PC-9 (cell line): Measurements from ENCODE around the gene SLC6A9. TPM values are rescaled to one million over a fixed set of nuclear protein-coding genes. Genes with fewer than 3 reads are reported as not detected.

Experiments
- BruUV-seq: library from RNA; stranded (reverse); fragments of 400-500 nt; replicated peaks from 2 replicates; lab custom pipeline; 2021; lab: Mats Ljungman, UMichigan
- CTCF ChIA-PET: fragments of 300-600 bp; sonication (Branson Sonifier 250); formaldehyde crosslinking; loops from one replicate; lab custom pipeline; 2022; ENCODE audit warnings: antibody characterized with exemption; lab: Charles Lee
- POLR2A ChIA-PET: fragments of 300-600 bp; sonication (Branson Sonifier 250); formaldehyde crosslinking; loops from one replicate; lab custom pipeline; 2022; ENCODE audit warnings: antibody characterized with exemption; ENCODE audit not compliant: unreplicated experiment; lab: Charles Lee
- DNase-seq, 2 experiments: peaks; one replicate each; pipeline versions ENCODE4 v3.0.0 to v3.0.0-alpha.2; 2015 to 2022; ENCODE audit warnings: mixed read lengths in 1 of 2
- H2AFZ ChIP-seq: fragments of 200-600 bp; sonication (generic); 2 replicates; pipeline ENCODE4 v1.8.1; 2017; ENCODE audit warnings: antibody characterized with exemption
- H3F3A ChIP-seq: fragments of 200-600 bp; sonication (generic); 2 replicates; pipeline ENCODE4 v1.8.1; 2017; ENCODE audit warnings: antibody characterized with exemption, mild to moderate bottlenecking, low read depth; ENCODE audit not compliant: insufficient read depth
- H3K27ac ChIP-seq: fragments of 200-600 bp; sonication (generic); 2 replicates; pipeline ENCODE4 v1.6.1; 2016; ENCODE audit warnings: mixed run types
- H3K27me3 ChIP-seq: fragments of 200-600 bp; sonication (generic); 2 replicates; pipeline ENCODE4 v1.6.1; 2016; ENCODE audit warnings: low read depth, mixed run types; ENCODE audit not compliant: insufficient read depth
- H3K36me3 ChIP-seq: fragments of 200-600 bp; sonication (generic); 2 replicates; pipeline ENCODE4 v1.6.1; 2016; ENCODE audit warnings: low read depth, mixed run types
- H3K4me1 ChIP-seq: fragments of 200-600 bp; sonication (generic); replicated peaks from 2 replicates; pipeline ENCODE4 v1.6.1; 2016; ENCODE audit warnings: mixed run types; ENCODE audit not compliant: insufficient read depth
- H3K4me2 ChIP-seq: fragments of 200-600 bp; sonication (generic); 2 replicates; pipeline ENCODE4 v1.6.1; 2017; ENCODE audit warnings: mixed run types
- H3K4me3 ChIP-seq: fragments of 200-600 bp; sonication (generic); 2 replicates; pipeline ENCODE4 v1.6.1; 2016; ENCODE audit warnings: mixed run types
- H3K79me2 ChIP-seq: fragments of 200-600 bp; sonication (generic); 2 replicates; pipeline ENCODE4 v1.6.1; 2017; ENCODE audit warnings: low read depth, mixed run types
- H3K9me2 ChIP-seq: fragments of 200-600 bp; sonication (generic); 2 replicates; pipeline ENCODE4 v1.8.1; 2017; ENCODE audit warnings: mild to moderate bottlenecking; ENCODE audit not compliant: insufficient read depth
- H3K9me3 ChIP-seq: fragments of 200-600 bp; sonication (generic); 2 replicates; pipeline ENCODE4 v1.8.1; 2016; ENCODE audit warnings: low read depth; ENCODE audit not compliant: insufficient read depth
- H4K20me1 ChIP-seq: fragments of 200-600 bp; sonication (generic); 2 replicates; pipeline ENCODE4 v1.8.1; 2017; ENCODE audit not compliant: insufficient read depth
- EZH2 ChIP-seq: fragments of 200-600 bp; sonication (generic); IDR thresholded peaks from 2 replicates; pipeline ENCODE4 v1.8.0; 2017; ENCODE audit warnings: antibody characterized with exemption, low read depth
- intact Hi-C: fragments of 100-400 bp; cut with micrococcal nuclease; formaldehyde crosslinking; loops from one replicate; pipeline ENCODE4 v1.10.0; 2022; ENCODE audit not compliant: unreplicated experiment
- total RNA-seq: library from RNA; stranded (reverse); gene quantifications from 2 replicates; pipeline ENCODE4 v1.2.3, GENCODE V29; 2021
- TF ChIP-seq, protein P1 (sequence below): fragments of 200-600 bp; sonication (generic); conservative IDR thresholded peaks from 2 replicates; pipeline ENCODE4 v1.6.1; 2017; ENCODE audit warnings: mixed run types, antibody characterized with exemption, mild to moderate bottlenecking, moderate library complexity

The SLC6A9 gene
- total RNA-seq, 1 experiment from 2014 or later = 70.1 TPM

DNA sequence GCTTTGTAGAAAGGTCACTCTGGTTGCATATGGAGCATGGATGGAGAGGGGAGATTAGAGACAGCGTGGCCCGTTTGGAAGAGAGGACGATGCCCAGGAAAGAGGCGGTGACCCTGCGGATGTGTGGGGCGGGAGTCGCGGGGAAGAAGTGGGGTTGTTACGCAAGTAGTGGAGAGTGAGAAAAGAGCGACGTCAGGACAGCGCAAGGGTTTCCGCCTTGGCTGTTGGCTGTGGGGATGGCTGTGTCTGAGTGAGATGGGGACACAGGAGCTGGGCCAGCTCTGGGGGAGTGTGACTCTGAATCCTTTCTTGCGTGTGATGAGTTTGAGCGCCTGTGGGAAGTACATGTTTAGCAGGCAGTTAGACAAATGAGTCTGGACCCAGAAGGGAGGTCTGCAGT lies 48.5 kb downstream of the SLC6A9 start:
- Histone ChIP-seq H3K4me3 (no peak overlapping the region), H3K79me2 (peaks cover 40% of the 10 kb centered on the region), H3K9me2 (no peaks in the 10 kb centered on the region), H3K36me3 (peaks cover 12% of the 10 kb centered on the region; the same call in 1 of the 2 replicates), H4K20me1 (peaks cover 5% of the 10 kb centered on the region; the same call in 1 of the 2 replicates), H3K9me3 (no peaks in the 10 kb centered on the region), H3K4me2 (no peak overlapping the region), H3K27me3 (no peaks in the 10 kb centered on the region), H3K27ac (no peak overlapping the region), H3K4me1 (peaks cover 22% of the 10 kb centered on the region), H2AFZ (no peak overlapping the region), H3F3A (peaks cover 39% of the 10 kb centered on the region)
- TF ChIP-seq, protein P1, sequence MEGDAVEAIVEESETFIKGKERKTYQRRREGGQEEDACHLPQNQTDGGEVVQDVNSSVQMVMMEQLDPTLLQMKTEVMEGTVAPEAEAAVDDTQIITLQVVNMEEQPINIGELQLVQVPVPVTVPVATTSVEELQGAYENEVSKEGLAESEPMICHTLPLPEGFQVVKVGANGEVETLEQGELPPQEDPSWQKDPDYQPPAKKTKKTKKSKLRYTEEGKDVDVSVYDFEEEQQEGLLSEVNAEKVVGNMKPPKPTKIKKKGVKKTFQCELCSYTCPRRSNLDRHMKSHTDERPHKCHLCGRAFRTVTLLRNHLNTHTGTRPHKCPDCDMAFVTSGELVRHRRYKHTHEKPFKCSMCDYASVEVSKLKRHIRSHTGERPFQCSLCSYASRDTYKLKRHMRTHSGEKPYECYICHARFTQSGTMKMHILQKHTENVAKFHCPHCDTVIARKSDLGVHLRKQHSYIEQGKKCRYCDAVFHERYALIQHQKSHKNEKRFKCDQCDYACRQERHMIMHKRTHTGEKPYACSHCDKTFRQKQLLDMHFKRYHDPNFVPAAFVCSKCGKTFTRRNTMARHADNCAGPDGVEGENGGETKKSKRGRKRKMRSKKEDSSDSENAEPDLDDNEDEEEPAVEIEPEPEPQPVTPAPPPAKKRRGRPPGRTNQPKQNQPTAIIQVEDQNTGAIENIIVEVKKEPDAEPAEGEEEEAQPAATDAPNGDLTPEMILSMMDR = no peak
- no peak for TF ChIP-seq EZH2
- intact Hi-C loops = no loop called here
- peak in 1 of 2 experiments; percentile 1 for DNase-seq
- CTCF ChIA-PET = no interaction called here
- POLR2A ChIA-PET = no interaction called here
- no TSS peak for BruUV-seq

DNA sequence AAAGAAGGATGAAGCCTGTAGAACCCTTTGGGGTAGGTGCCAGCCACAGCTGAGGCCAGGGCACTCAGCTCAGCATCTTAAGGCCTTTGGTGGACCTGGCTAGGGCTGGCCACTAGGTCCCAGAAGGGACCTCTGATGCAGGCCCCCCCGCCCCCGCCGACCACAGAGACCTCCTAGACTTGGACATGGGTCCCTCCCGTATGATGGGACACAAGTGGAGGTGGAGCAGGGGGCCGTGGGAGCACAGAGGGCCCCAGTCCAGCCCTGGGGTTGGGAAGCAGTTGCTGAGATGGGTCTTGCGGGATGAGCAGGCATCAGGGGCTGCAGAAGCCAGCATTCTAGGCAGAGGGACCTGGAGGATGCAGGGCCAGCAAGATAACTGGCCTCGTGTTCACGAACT lies 49.0 kb downstream of the SLC6A9 start:
- no peak overlapping the region for H2AFZ ChIP-seq
- H3K27ac ChIP-seq = no peak overlapping the region
- no peaks in the 10 kb centered on the region for H3K9me3 ChIP-seq
- peaks cover 10% of the 10 kb centered on the region; the same call in 1 of the 2 replicates for H4K20me1 ChIP-seq
- ChIA-PET POLR2A (no interaction called here), CTCF (no interaction called here)
- no peaks in the 10 kb centered on the region for H3K9me2 ChIP-seq
- peaks cover 28% of the 10 kb centered on the region for H3K4me1 ChIP-seq
- H3K4me2 ChIP-seq = no peak overlapping the region
- no peak overlapping the region for H3K4me3 ChIP-seq
- BruUV-seq = no TSS peak
- no peak for DNase-seq
- peaks cover 46% of the 10 kb centered on the region for H3K79me2 ChIP-seq
- peaks cover 39% of the 10 kb centered on the region for H3F3A ChIP-seq
- no peaks in the 10 kb centered on the region for H3K27me3 ChIP-seq
- no peak for TF ChIP-seq EZH2
- TF ChIP-seq, protein P1 = no peak
- peaks cover 16% of the 10 kb centered on the region; the same call in 1 of the 2 replicates for H3K36me3 ChIP-seq
- intact Hi-C loops = no loop called here

DNA sequence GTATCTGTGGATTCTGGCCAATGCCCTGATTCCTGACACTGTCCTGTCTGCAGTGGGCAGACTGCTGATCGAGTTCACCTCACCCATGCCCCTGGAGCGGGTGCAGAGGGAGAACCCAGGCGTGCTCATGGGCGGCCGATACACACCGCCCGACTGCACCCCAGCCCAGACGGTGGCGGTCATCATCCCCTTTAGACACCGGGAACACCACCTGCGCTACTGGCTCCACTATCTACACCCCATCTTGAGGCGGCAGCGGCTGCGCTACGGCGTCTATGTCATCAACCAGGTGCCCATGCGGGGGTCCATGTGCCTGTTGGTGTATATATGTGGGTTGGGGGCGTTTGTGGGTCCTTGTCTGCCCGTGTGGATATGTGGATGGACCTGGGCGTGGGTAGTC lies 49.6 kb downstream of the SLC6A9 start:
- H2AFZ ChIP-seq = no peak overlapping the region
- no peak for TF ChIP-seq EZH2
- TF ChIP-seq, protein P1 = no peak
- H3K9me3 ChIP-seq = no peaks in the 10 kb centered on the region
- H3K9me2 ChIP-seq = no peaks in the 10 kb centered on the region
- POLR2A ChIA-PET = no interaction called here
- DNase-seq = no peak
- no peak overlapping the region for H3K4me2 ChIP-seq
- peaks cover 22% of the 10 kb centered on the region for H3K36me3 ChIP-seq
- H4K20me1 ChIP-seq = peaks cover 12% of the 10 kb centered on the region; the same call in 1 of the 2 replicates
- peaks cover 34% of the 10 kb centered on the region for H3K4me1 ChIP-seq
- H3F3A ChIP-seq = peaks cover 38% of the 10 kb centered on the region; the same call in 1 of the 2 replicates
- intact Hi-C loops = no loop called here
- BruUV-seq = no TSS peak
- H3K4me3 ChIP-seq = no peak overlapping the region
- peaks cover 52% of the 10 kb centered on the region for H3K79me2 ChIP-seq
- no peaks in the 10 kb centered on the region for H3K27me3 ChIP-seq
- no peak overlapping the region for H3K27ac ChIP-seq
- CTCF ChIA-PET = no interaction called here
